Measurements from ENCODE around the gene WNT3A.

WNT3A gene

DNA sequence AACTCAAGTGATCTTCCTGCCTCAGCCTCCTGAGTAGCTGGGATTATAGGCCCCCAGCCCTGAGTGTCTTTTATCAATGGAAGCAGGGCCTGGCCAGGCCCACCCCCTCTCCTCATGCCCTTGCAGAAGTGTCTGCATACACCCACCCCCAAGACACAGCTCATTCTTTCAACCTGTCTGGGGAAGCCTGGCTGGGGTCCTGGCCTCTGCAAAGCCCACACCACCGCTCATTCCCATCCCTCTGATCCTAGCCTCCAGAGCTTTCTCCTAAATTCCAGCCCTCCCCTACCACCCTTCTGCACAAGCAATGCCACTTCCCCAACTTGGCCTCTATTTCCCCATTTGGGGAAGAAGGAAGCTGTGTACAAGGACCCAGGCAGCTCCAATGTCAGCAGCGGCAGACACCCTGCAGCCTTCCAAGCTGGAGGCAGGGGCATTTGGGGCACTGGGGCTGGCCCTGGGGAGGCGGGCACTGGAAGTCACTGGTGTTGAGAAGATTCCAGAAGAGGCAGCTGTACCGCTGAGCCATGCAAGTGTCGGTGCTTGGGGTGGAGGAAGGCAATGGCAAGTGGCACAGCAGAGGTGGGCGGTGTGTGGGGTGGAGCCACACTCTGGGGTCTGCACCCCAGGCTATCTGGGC is 42.0 kb downstream of the WNT3A start:
- DNase-seq (ENCODE audit: low read depth): no peak

DNA sequence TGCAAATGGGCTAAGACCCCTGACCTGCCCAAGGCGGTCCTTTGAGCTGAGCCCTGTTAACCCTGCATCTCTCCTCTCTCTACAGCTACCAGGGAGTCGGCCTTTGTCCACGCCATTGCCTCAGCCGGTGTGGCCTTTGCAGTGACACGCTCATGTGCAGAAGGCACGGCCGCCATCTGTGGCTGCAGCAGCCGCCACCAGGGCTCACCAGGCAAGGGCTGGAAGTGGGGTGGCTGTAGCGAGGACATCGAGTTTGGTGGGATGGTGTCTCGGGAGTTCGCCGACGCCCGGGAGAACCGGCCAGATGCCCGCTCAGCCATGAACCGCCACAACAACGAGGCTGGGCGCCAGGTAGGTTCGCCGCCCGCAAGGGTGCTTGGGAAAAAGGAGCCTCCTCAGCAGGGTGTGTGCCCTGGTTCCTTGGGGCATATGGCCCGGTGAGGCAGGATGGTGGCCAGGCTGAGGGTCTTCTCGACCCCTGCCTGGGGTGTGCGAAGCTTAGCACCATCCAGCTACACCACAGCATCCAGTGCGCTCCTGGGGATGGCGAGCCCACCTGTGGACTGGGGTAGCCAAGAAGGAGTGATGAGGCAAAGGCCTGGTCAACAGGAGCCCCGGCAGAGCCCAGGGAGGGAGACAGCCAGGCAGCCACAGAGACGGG is 43.9 kb downstream of the WNT3A start:
- DNase-seq (ENCODE audit: low read depth): no peak

GRCh38 chr1:228058172-228058948 is 51.6 kb downstream of the WNT3A start:
- DNase-seq (ENCODE audit: low read depth): no peak

- peak; percentile 30 for DNase-seq (ENCODE audit: low read depth)
Observed at GRCh38 chr1:228058949-228059633, 52.3 kb downstream of the WNT3A start.

- peak; percentile 46 for DNase-seq (ENCODE audit: low read depth)
Observed at GRCh38 chr1:228059634-228060457, 53.0 kb downstream of the WNT3A start.

DNA sequence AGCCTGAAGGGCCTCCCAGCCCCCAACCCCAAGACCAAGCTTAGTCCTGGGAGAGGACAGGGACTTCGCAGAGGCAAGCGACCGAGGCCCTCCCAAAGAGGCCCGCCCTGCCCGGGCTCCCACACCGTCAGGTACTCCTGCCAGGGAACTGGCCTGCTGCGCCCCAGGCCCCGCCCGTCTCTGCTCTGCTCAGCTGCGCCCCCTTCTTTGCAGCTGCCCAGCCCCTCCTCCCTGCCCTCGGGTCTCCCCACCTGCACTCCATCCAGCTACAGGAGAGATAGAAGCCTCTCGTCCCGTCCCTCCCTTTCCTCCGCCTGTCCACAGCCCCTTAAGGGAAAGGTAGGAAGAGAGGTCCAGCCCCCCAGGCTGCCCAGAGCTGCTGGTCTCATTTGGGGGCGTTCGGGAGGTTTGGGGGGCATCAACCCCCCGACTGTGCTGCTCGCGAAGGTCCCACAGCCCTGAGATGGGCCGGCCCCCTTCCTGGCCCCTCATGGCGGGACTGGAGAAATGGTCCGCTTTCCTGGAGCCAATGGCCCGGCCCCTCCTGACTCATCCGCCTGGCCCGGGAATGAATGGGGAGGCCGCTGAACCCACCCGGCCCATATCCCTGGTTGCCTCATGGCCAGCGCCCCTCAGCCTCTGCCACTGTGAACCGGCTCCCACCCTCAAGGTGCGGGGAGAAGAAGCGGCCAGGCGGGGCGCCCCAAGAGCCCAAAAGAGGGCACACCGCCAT is 53.8 kb downstream of the WNT3A start:
- DNase-seq (ENCODE audit: low read depth): no peak

DNA sequence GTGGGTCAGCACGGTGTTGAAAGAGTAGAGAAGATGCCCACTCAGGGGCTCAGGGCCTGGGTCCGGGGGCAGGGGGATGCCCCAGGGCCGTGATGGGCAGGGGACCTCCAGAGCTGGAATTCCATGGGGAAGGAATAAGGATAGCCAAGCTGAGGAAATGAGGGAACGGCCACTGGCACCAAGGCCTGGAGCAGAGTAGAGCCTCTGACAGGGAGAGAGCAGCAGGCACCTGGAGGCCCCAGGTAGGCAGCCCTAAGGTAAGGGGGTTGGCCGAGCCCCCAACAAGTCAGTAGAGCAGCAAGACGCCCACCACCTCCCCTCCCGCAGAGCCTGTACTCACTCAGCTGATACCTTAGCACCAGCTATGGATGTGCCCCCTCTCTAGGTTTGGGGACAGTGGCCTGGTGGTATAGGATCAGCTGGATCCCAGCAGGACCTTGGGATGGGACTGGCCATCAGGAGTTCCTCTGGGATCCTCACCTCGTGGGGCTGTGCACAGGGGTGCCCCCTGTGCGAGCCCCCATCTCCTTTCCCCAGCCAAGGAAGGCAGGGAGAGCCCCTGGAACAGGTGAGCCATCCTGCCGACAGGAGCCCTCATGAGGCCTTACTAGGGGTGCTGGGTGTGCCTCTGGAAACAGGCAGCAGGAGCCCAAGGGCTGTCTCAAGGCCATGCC is 54.8 kb downstream of the WNT3A start:
- DNase-seq (ENCODE audit: low read depth): no peak

DNA sequence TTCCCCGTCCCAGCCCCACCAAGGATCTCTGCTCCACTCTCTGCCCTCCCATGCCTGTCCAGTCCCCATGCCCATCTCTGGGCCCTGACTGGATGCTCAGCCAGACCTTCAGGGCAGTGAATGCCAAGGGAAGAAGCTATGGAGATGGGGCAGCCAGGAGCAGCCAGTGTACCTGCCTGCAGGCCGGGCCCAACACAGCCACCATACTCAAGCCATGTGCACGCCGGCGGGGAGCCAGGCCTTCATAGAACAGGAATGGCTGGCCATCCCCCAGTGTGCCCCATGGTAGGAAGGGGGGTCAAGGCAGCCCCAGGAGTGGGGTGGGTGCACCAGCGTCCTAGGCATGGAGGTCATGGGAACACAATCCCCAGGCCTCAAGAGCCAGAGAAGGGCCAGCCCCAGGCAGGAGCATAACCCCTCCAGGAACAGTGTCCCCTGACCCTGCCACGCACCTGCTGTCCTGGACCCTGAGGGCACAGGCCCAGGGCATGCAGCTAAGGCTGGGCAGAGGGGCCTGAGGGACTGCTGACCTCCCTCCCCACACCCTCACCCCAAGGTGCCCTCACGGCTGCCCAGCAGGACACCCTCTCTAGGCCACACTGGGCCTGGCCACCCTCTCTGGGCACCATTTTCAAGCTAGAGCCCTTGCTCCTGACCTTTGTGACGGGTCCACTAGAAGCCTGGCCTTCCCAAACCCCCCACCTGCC is 55.4 kb downstream of the WNT3A start:
- no peak for DNase-seq (ENCODE audit: low read depth)

DNA sequence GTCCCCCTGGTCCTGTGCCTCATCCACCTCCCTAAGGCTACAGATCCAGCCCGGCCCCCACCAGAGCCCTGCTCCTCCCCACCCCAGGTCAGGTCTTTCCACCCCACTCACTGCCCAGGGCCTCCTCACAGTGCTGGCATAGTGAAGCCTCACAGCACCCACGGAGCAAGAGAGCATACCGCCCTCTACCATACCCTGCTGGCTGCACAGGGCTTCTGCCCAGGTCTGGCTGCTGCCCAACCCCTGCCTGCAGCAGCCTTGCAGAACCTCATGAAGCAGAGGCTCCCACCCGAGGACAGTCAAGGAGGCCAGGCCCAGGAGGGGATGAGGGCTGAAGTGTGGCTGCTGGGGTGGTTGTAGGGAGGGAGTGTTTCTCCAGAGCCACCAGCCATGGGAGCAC is 56.0 kb downstream of the WNT3A start:
- DNase-seq (ENCODE audit: low read depth): no peak

GRCh38 chr1:228063251-228064191 is 56.7 kb downstream of the WNT3A start:
- DNase-seq (ENCODE audit: low read depth): no peak

DNA sequence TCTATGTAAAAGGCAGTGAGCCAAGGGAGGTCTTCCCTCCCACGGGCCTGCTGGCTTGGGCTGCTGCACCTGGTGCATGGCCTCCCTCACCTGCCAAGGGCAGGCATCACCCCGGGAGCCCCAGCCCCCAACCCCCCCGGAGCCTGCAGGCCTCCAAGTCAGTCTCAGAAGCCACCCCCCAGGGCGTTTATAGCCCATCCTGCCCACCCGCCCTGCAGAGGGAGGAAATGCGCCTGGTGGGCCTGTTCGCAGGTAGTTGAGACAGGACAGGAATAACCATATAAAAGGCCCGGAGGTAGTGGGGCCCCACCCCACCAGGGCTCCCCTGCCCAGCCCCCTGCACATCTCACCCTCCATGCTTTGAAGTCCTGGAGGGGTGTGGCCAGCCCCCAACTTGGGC is 57.5 kb downstream of the WNT3A start:
- no peak for DNase-seq (ENCODE audit: low read depth)

GRCh38 chr1:228064741-228065542 is 58.1 kb downstream of the WNT3A start:
- no peak for DNase-seq (ENCODE audit: low read depth)

DNA sequence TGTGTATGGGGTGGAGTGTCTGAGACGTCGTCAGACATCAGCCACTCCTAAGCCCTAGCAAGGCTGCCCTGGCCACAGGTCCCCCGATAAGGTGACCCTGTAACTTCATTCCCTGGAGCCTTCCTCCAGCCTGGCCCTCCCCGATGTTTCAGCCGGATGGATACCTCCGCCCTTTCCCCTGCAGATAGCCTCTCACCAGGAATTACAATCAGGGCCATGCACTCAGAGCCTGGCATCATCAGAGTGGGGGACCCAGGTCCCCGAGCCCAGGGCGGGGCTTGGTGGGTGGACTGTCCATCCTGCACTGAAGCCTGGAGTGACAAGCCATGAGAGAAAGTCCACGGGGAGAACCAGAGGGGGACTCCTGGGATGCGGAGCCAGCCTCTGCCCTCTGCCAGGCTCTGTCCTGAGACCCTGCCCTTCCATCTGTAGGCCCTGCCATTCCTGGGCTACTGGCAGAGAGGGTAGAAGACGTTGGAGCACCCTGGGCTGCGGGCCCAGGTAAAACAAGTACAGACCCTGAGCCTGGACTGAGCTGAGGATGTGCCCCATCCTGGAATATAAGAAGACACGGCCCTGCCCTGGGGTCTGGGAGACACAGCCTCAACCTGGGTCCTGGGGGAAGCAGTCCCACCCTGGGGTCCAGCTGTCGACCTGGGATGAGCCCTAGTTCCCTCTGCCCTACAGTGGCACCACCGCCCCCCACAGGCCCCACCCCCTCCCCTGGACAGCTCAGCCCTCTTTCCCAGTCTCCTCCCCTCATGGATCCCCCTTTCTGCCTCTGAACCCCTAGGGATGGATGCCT is 58.9 kb downstream of the WNT3A start:
- DNase-seq (ENCODE audit: low read depth): no peak

GRCh38 chr1:228066416-228066815 is 59.6 kb downstream of the WNT3A start:
- DNase-seq (ENCODE audit: low read depth): no peak

DNA sequence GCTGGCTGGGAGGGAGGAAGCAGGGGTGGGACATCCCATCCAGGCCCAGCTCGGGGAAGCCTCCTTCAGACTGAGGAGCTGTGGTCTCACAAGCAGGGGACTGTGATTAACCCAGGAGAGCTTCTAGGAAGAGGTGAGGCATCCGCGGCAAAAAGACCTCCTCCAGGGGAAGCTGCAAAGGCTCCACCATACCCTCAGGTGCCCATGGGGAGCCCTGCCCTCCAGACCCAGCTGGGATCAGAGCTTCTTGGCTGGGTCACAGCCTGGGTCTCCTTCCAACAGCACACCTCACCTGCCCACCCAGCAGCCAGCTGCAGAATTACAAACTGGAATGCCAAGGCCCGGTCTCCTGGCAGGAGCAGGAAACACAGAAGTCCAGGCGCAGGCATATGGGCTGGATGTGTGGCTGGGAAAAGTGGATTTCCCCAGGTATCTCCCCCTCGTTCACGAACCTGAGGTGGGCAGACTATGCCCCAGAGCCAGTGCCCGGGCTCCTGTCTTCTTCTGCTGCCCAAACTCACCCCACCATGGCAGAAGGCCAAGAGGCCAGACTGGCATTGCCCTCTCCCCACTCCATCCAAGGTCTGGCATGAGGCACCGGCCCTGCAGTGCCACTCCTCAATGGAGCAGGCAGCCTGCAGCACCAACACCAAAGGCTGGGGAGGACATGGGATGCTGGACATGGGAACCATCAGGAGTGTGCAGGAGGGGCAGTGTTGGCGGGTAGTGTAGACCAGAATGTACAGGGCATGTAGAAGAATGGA is 60.3 kb downstream of the WNT3A start:
- no peak for DNase-seq (ENCODE audit: low read depth)

- DNase-seq (ENCODE audit: low read depth): no peak
Observed at GRCh38 chr1:228068359-228068758, 61.6 kb downstream of the WNT3A start.

Measured in activated T-helper 1 cell treated with Interleukin-2 at 50 U/mL for 16 hours (primary cell).